ENCODE results near the gene ASF1B. TPM values are rescaled to one million over a fixed set of nuclear protein-coding genes. Genes with fewer than 3 reads are reported as not detected.

Gene ASF1B
- total RNA-seq, 1 experiment from 2014 or later: 78.1 TPM

DNA sequence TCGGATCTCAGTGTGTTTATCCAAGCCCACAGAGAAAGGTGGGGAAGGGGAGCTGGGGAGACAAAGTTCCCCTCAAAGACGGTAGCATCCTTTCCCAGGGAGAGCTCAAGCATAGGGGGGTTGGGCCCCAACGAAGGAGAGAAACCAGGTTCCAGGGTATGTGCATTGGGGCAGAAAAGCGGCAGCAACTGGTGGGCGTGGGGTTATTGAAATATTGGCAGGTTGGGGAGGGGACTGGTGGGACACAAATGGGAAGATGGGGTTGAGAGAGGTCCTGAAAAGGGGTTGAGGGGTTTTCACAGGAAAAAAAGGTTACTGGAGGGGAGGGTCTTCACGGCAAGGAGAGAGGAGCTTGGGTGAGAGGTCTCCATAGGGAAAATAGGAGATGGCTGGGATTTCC, 1.0 kb downstream of the ASF1B start:
- ATAC-seq (no peak), DNase-seq (ENCODE audit: low read depth, low spot score) (no peak)
- Histone ChIP-seq H4K20me1 (ENCODE audit: insufficient read depth) (no peaks in the 10 kb centered on the region), H2AFZ (ENCODE audit: low read depth, low read length, poor library complexity, severe bottlenecking) (no peak overlapping the region), H3K4me1 (ENCODE audit: control insufficient read depth in 1 of 2, insufficient read depth in 2 of 2, low read length in 2 of 2) (peaks cover 13 to 27% of the 10 kb centered on the region in 2 experiments), H3K9me3 (ENCODE audit: control insufficient read depth in 1 of 2, insufficient read depth in 1 of 2, low read depth in 1 of 2, low read length in 2 of 2) (no peaks in the 10 kb centered on the region), H3K9me2 (ENCODE audit: insufficient read depth) (no peaks in the 10 kb centered on the region), H3K9ac (ENCODE audit: low read length) (peak overlapping the region; percentile 86), H3K27ac (ENCODE audit: low read depth, low read length) (peak overlapping the region; percentile 73), H3K79me2 (ENCODE audit: insufficient read depth, low read length) (peaks cover 51% of the 10 kb centered on the region), H3K36me3 (ENCODE audit: control insufficient read depth in 1 of 2, insufficient read depth in 2 of 2, low read length in 2 of 2) (peaks cover 0 to 7% of the 10 kb centered on the region in 2 experiments; a peak in 1 of 4 replicates), H3K27me3 (ENCODE audit: insufficient read depth, low read length) (no peaks in the 10 kb centered on the region), H3K4me2 (ENCODE audit: low read length) (peak overlapping the region; percentile 94), H3K4me3 (replicated peaks in 1 of 2; ENCODE audit: low read depth in 1 of 2, low read length in 2 of 2) (peak overlapping the region; percentile 69 to 87)
- CTCF ChIA-PET: no interaction called here
- POLR2A ChIA-PET: interaction anchor here (0.6 to 2.1 kb wide), 4 partner anchors 10 to 201 kb away, joined by 5 to 14 read pairs (median 6); no protein-coding TSS in a partner anchor
- no peak for TF ChIP-seq REST (IDR thresholded peaks at IDR 0.05; ENCODE audit: low read depth)
- no peak for TF ChIP-seq RAD21 (IDR thresholded peaks at IDR 0.05; ENCODE audit: low read depth)
- no peak for TF ChIP-seq EZH2 (IDR thresholded peaks at IDR 0.05)
- no peak for TF ChIP-seq CEBPB (IDR thresholded peaks at IDR 0.05; ENCODE audit: low read depth)
- TF ChIP-seq FOSL1 (IDR thresholded peaks at IDR 0.05; ENCODE audit: low read depth): no peak
- no peak for TF ChIP-seq YY1 (IDR thresholded peaks at IDR 0.05; ENCODE audit: extremely low read depth, insufficient replicate concordance, low read depth, low read length)
- TF ChIP-seq EGR1 (IDR thresholded peaks at IDR 0.05; ENCODE audit: low read depth): no peak
- no peak for TF ChIP-seq CBX3 (IDR thresholded peaks at IDR 0.05; ENCODE audit: low read depth)
- no peak for TF ChIP-seq EZH2phosphoT487 (IDR thresholded peaks at IDR 0.05; ENCODE audit: borderline replicate concordance)
- no peak for TF ChIP-seq POLR2AphosphoS5 (IDR thresholded peaks at IDR 0.05; ENCODE audit: low read depth, low read length)
- TF ChIP-seq, protein P1, sequence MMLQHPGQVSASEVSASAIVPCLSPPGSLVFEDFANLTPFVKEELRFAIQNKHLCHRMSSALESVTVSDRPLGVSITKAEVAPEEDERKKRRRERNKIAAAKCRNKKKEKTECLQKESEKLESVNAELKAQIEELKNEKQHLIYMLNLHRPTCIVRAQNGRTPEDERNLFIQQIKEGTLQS (IDR thresholded peaks at IDR 0.05): no peak
- TF ChIP-seq TCF7L2 (IDR thresholded peaks at IDR 0.05; ENCODE audit: borderline replicate concordance, extremely low read depth, insufficient read depth, insufficient read length): no peak
- TF ChIP-seq, protein P2, sequence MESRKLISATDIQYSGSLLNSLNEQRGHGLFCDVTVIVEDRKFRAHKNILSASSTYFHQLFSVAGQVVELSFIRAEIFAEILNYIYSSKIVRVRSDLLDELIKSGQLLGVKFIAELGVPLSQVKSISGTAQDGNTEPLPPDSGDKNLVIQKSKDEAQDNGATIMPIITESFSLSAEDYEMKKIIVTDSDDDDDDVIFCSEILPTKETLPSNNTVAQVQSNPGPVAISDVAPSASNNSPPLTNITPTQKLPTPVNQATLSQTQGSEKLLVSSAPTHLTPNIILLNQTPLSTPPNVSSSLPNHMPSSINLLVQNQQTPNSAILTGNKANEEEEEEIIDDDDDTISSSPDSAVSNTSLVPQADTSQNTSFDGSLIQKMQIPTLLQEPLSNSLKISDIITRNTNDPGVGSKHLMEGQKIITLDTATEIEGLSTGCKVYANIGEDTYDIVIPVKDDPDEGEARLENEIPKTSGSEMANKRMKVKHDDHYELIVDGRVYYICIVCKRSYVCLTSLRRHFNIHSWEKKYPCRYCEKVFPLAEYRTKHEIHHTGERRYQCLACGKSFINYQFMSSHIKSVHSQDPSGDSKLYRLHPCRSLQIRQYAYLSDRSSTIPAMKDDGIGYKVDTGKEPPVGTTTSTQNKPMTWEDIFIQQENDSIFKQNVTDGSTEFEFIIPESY (IDR thresholded peaks at IDR 0.05; ENCODE audit: extremely low read depth, insufficient replicate concordance, low read length): no peak
- no peak for TF ChIP-seq MAX (IDR thresholded peaks at IDR 0.05)
- intact Hi-C loops (cut with micrococcal nuclease): loop anchor here (5.0 kb wide), 3 partner anchors 272 to 352 kb away; no protein-coding TSS in a partner anchor
- BruUV-seq (replicated peaks): no TSS peak
- RAD21 ChIA-PET (ENCODE audit: low non-redundant PET in 1 of 2, low total read pairs in 2 of 2, uncharacterized antibody in 2 of 2, unreplicated experiment in 2 of 2): no interaction called here

Data from HCT116 (cell line).